Right ventricle myocardium inferior (tissue), 1 donor: ENCODE measurements around the gene CCNQ. TPM values are rescaled to one million over a fixed set of nuclear protein-coding genes. Genes with fewer than 3 reads are reported as not detected.

Experiments
- ATAC-seq: fragments of 200-7000 bp; cut with Tn5 transposase; one replicate; pipeline ENCODE4 v1.9.1; 2020; ENCODE audit warnings: mild to moderate bottlenecking, moderate library complexity
- DNase-seq: peaks from one replicate; pipeline ENCODE4 v3.0.0; 2021; ENCODE audit errors: missing footprints
- intact Hi-C: fragments of 100-400 bp; cut with DNase I; formaldehyde crosslinking; loops from one replicate; pipeline ENCODE4 v1.11.0; 2022
- total RNA-seq: library from RNA; stranded (reverse); fragmentation: NEBNext Ultra II Directional; extraction: Animal tissue kit (Norgen Biotek cat#: 25700); gene quantifications from one replicate; pipeline ENCODE4 v1.2.1, GENCODE V29; 2021
- donor health status: DM: no; HTN: yes; CAD: no; lungs with severe emphysema.

The CCNQ gene
- total RNA-seq, 1 donor from 2014 or later = 42.6 TPM

GRCh38 chrX:153562546-153562945 is 36.4 kb downstream of the CCNQ start:
- intact Hi-C loops = no loop called here
- DNase-seq (no peak), ATAC-seq (no peak)

GRCh38 chrX:153561337-153561736 is 37.6 kb downstream of the CCNQ start:
- DNase-seq = no peak
- intact Hi-C loops = no loop called here

GRCh38 chrX:153560466-153560865 is 38.5 kb downstream of the CCNQ start:
- ATAC-seq (no peak), DNase-seq (no peak)
- intact Hi-C loops = no loop called here

More at GRCh38 chrX:153561337-153561736, 37.6 kb downstream of the CCNQ start:
- no peak for ATAC-seq

GRCh38 chrX:153560000-153560399 is 38.9 kb downstream of the CCNQ start:
- ATAC-seq = peak; percentile 82
- DNase-seq = no peak
- intact Hi-C loops = loop anchor here (5.0 kb wide), 2 partner anchors 87 to 107 kb away; partner anchors contain the start of gene DUSP9

GRCh38 chrX:153557618-153558355 is 41.2 kb downstream of the CCNQ start:
- DNase-seq = no peak
- intact Hi-C loops = loop anchor here (5.0 kb wide), 2 partner anchors 90 to 110 kb away; partner anchors contain the start of gene DUSP9
- ATAC-seq = no peak

GRCh38 chrX:153556767-153557166 is 42.2 kb downstream of the CCNQ start:
- intact Hi-C loops = loop anchor here (5.0 kb wide), 2 partner anchors 91 to 111 kb away; partner anchors contain the start of gene DUSP9
- ATAC-seq (no peak), DNase-seq (no peak)

- ATAC-seq = peak; percentile 65
- intact Hi-C loops = loop anchor here (5.0 kb wide), 2 partner anchors 93 to 113 kb away; partner anchors contain the start of gene DUSP9
- peak; percentile 75 for DNase-seq
Measured at GRCh38 chrX:153554519-153555167, 44.3 kb downstream of the CCNQ start.

- DNase-seq (no peak), ATAC-seq (no peak)
- intact Hi-C loops = no loop called here
Measured at GRCh38 chrX:153551135-153551534, 47.8 kb downstream of the CCNQ start.

GRCh38 chrX:153549807-153550206 is 49.1 kb downstream of the CCNQ start:
- intact Hi-C loops = no loop called here
- ATAC-seq = no peak
- DNase-seq = no peak

GRCh38 chrX:153549231-153549630 is 49.7 kb downstream of the CCNQ start:
- DNase-seq = no peak
- intact Hi-C loops = no loop called here
- no peak for ATAC-seq

GRCh38 chrX:153547195-153547594 is 51.7 kb downstream of the CCNQ start:
- intact Hi-C loops = no loop called here
- ATAC-seq = no peak
- no peak for DNase-seq

GRCh38 chrX:153546386-153546785 is 52.6 kb downstream of the CCNQ start:
- no peak for ATAC-seq
- intact Hi-C loops = no loop called here
- no peak for DNase-seq

- DNase-seq = no peak
- intact Hi-C loops = no loop called here
- no peak for ATAC-seq
Measured at GRCh38 chrX:153544727-153545126, 54.2 kb downstream of the CCNQ start.

GRCh38 chrX:153539979-153540358 is 59.0 kb downstream of the CCNQ start:
- ATAC-seq = no peak
- no peak for DNase-seq
- intact Hi-C loops = no loop called here

GRCh38 chrX:153539171-153539978 is 59.6 kb downstream of the CCNQ start:
- intact Hi-C loops = no loop called here
- peak; percentile 79 for DNase-seq
- ATAC-seq = peak; percentile 87

- intact Hi-C loops = no loop called here
- ATAC-seq = no peak
- no peak for DNase-seq
Measured at GRCh38 chrX:153538424-153538823, 60.5 kb downstream of the CCNQ start.
